HCT116 (cell line): ENCODE measurements around the gene GRM4. TPM values are rescaled to one million over a fixed set of nuclear protein-coding genes. Genes with fewer than 3 reads are reported as not detected.

Experiments
- ATAC-seq: fragments of 200-7000 bp; cut with Tn5 transposase; 2 replicates; pipeline ENCODE4 v1.9.1; 2020; ENCODE audit warnings: mild to moderate bottlenecking, moderate library complexity
- BruUV-seq: library from RNA; stranded (reverse); fragments of 400-500 nt; replicated peaks from 2 replicates; lab custom pipeline; 2021; lab: Mats Ljungman, UMichigan
- CTCF ChIA-PET: fragments of 300-600 bp; sonication (Branson Sonifier 250); formaldehyde crosslinking; loops from one replicate; lab custom pipeline; 2021; ENCODE audit warnings: antibody characterized with exemption; lab: Charles Lee
- POLR2A ChIA-PET: fragments of 300-600, 350-600 bp; sonication (Branson Sonifier 250); formaldehyde crosslinking; loops from one replicate; lab custom pipeline; 2021; ENCODE audit warnings: antibody characterized with exemption; lab: Charles Lee
- RAD21 ChIA-PET, 2 experiments: fragments of 300-600 bp; sonication (Branson Sonifier 250); formaldehyde crosslinking; loops; one replicate each; lab custom pipeline; 2023; ENCODE audit warnings: low total read pairs in 2 of 2; ENCODE audit not compliant: uncharacterized antibody in 2 of 2, unreplicated experiment in 2 of 2, low non-redundant PET in 1 of 2; lab: Charles Lee
- DNase-seq: peaks from one replicate; pipeline ENCODE4 v3.0.0-alpha.2; 2010; ENCODE audit warnings: low read depth, low spot score
- H2AFZ ChIP-seq: fragments of 200-600 bp; shearing (Covaris generic), sonication (generic); 2 replicates; pipeline ENCODE4 v1.6.1; 2017; ENCODE audit warnings: low read depth, mixed run types, mixed read lengths, antibody characterized with exemption, low read length; ENCODE audit not compliant: poor library complexity, severe bottlenecking
- H3K27ac ChIP-seq: 2 replicates; pipeline ENCODE4 v1.5.1; 2012; ENCODE audit warnings: low read depth, low read length
- H3K27me3 ChIP-seq: fragments of 200-600 bp; sonication (generic); 2 replicates; pipeline ENCODE4 v1.6.1; 2016; ENCODE audit warnings: mixed run types, low read length, mixed read lengths; ENCODE audit not compliant: insufficient read depth
- H3K36me3 ChIP-seq, 2 experiments: fragments of 200-500 bp in 1 of 2; fragments of 200-600 bp in 1 of 2; sonication (Bioruptor generic) in 1 of 2; sonication (generic) in 1 of 2; 2 replicates each; pipeline versions ENCODE4 v1.5.1 to v1.6.1; 2014 to 2016; ENCODE audit warnings: low read length in 2 of 2, inconsistent platforms in 1 of 2, mixed read lengths in 1 of 2, mixed run types in 1 of 2; ENCODE audit not compliant: insufficient read depth in 2 of 2, control insufficient read depth in 1 of 2
- H3K4me1 ChIP-seq, 2 experiments: fragments of 200-600 bp in 1 of 2; sonication (generic) in 1 of 2; 2 replicates each; pipeline versions ENCODE4 v1.5.1 to v1.6.1; 2012 to 2017; ENCODE audit warnings: low read length in 2 of 2, inconsistent platforms in 1 of 2, mild to moderate bottlenecking in 1 of 2, mixed read lengths in 1 of 2, mixed run types in 1 of 2, moderate library complexity in 1 of 2; ENCODE audit not compliant: insufficient read depth in 2 of 2, control insufficient read depth in 1 of 2
- H3K4me2 ChIP-seq: fragments of 200-600 bp; sonication (generic); 2 replicates; pipeline ENCODE4 v1.6.1; 2017; ENCODE audit warnings: mixed run types, low read length, mixed read lengths
- H3K4me3 ChIP-seq, 2 experiments: fragments of 200-600 bp in 1 of 2; sonication (generic) in 1 of 2; replicated peaks in 1 of 2; 2 replicates each; pipeline ENCODE4 v1.5.1; 2011 to 2016; ENCODE audit warnings: low read length in 2 of 2, control low read depth in 1 of 2, low read depth in 1 of 2, mild to moderate bottlenecking in 1 of 2, mixed read lengths in 1 of 2, mixed run types in 1 of 2
- H3K79me2 ChIP-seq: fragments of 200-600 bp; sonication (generic); 2 replicates; pipeline ENCODE4 v1.6.1; 2017; ENCODE audit warnings: mild to moderate bottlenecking, mixed run types, low read length, moderate library complexity, mixed read lengths; ENCODE audit not compliant: insufficient read depth
- H3K9ac ChIP-seq: fragments of 200-600 bp; sonication (generic); 2 replicates; pipeline ENCODE4 v1.6.1; 2016; ENCODE audit warnings: low read length, mixed read lengths
- H3K9me2 ChIP-seq: fragments of 200-600 bp; sonication (generic), shearing (Covaris generic); 2 replicates; pipeline ENCODE4 v1.6.1; 2017; ENCODE audit warnings: mixed run types, mild to moderate bottlenecking, moderate library complexity; ENCODE audit not compliant: insufficient read depth
- H3K9me3 ChIP-seq, 2 experiments: fragments of 200-500 bp in 1 of 2; fragments of 200-600 bp in 1 of 2; sonication (Bioruptor generic) in 1 of 2; sonication (generic) in 1 of 2; 2 replicates each; pipeline ENCODE4 v1.6.1; 2014 to 2017; ENCODE audit warnings: low read length in 2 of 2, mixed read lengths in 2 of 2, inconsistent platforms in 1 of 2, low read depth in 1 of 2, mild to moderate bottlenecking in 1 of 2, mixed run types in 1 of 2, moderate library complexity in 1 of 2; ENCODE audit not compliant: control insufficient read depth in 1 of 2, insufficient read depth in 1 of 2
- H4K20me1 ChIP-seq: fragments of 200-600 bp; sonication (generic), shearing (Covaris generic); 2 replicates; pipeline ENCODE4 v1.6.1; 2017; ENCODE audit warnings: mixed run types, mild to moderate bottlenecking, moderate library complexity; ENCODE audit not compliant: insufficient read depth
- ATF3 ChIP-seq: IDR thresholded peaks from 2 replicates; pipeline ENCODE4 v1.6.1; 2012
- ELF1 ChIP-seq: IDR thresholded peaks from 2 replicates; pipeline ENCODE4 v1.6.1; 2012; ENCODE audit warnings: low read depth, borderline replicate concordance
- JUND ChIP-seq: IDR thresholded peaks from 2 replicates; pipeline ENCODE4 v1.6.1; 2012
- SRF ChIP-seq: IDR thresholded peaks from 2 replicates; pipeline ENCODE4 v1.6.1; 2012; ENCODE audit warnings: low read depth
- TCF7L2 ChIP-seq: IDR thresholded peaks from 2 replicates; pipeline ENCODE4 v1.7.0; 2011; ENCODE audit warnings: borderline replicate concordance, inconsistent platforms; ENCODE audit not compliant: insufficient read depth, insufficient read length; ENCODE audit errors: extremely low read depth
- intact Hi-C: fragments of 100-400 bp; cut with micrococcal nuclease; formaldehyde crosslinking; loops from 2 replicates; pipeline ENCODE4 v1.10.0; 2022
- total RNA-seq: library from RNA; stranded (reverse); gene quantifications from one replicate; pipeline ENCODE4 v1.2.1, GENCODE V29; 2021; ENCODE audit not compliant: unreplicated experiment
- TF ChIP-seq, protein P1 (sequence below): IDR thresholded peaks from 2 replicates; pipeline ENCODE4 v1.6.1; 2012; ENCODE audit warnings: low read depth
- TF ChIP-seq, protein P2 (sequence below): IDR thresholded peaks from 2 replicates; pipeline ENCODE4 v1.6.1; 2011; ENCODE audit warnings: mild to moderate bottlenecking, low read length, moderate library complexity; ENCODE audit not compliant: insufficient replicate concordance; ENCODE audit errors: extremely low read depth

The GRM4 gene
- total RNA-seq, 1 experiment from 2014 or later, result 2.6 TPM

GRCh38 chr6:34015586-34015985, 130.3 kb downstream of the GRM4 start:
- TF ChIP-seq, protein P1, sequence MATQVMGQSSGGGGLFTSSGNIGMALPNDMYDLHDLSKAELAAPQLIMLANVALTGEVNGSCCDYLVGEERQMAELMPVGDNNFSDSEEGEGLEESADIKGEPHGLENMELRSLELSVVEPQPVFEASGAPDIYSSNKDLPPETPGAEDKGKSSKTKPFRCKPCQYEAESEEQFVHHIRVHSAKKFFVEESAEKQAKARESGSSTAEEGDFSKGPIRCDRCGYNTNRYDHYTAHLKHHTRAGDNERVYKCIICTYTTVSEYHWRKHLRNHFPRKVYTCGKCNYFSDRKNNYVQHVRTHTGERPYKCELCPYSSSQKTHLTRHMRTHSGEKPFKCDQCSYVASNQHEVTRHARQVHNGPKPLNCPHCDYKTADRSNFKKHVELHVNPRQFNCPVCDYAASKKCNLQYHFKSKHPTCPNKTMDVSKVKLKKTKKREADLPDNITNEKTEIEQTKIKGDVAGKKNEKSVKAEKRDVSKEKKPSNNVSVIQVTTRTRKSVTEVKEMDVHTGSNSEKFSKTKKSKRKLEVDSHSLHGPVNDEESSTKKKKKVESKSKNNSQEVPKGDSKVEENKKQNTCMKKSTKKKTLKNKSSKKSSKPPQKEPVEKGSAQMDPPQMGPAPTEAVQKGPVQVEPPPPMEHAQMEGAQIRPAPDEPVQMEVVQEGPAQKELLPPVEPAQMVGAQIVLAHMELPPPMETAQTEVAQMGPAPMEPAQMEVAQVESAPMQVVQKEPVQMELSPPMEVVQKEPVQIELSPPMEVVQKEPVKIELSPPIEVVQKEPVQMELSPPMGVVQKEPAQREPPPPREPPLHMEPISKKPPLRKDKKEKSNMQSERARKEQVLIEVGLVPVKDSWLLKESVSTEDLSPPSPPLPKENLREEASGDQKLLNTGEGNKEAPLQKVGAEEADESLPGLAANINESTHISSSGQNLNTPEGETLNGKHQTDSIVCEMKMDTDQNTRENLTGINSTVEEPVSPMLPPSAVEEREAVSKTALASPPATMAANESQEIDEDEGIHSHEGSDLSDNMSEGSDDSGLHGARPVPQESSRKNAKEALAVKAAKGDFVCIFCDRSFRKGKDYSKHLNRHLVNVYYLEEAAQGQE, result no peak
- TF ChIP-seq, protein P2, sequence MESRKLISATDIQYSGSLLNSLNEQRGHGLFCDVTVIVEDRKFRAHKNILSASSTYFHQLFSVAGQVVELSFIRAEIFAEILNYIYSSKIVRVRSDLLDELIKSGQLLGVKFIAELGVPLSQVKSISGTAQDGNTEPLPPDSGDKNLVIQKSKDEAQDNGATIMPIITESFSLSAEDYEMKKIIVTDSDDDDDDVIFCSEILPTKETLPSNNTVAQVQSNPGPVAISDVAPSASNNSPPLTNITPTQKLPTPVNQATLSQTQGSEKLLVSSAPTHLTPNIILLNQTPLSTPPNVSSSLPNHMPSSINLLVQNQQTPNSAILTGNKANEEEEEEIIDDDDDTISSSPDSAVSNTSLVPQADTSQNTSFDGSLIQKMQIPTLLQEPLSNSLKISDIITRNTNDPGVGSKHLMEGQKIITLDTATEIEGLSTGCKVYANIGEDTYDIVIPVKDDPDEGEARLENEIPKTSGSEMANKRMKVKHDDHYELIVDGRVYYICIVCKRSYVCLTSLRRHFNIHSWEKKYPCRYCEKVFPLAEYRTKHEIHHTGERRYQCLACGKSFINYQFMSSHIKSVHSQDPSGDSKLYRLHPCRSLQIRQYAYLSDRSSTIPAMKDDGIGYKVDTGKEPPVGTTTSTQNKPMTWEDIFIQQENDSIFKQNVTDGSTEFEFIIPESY, result no peak
- no peak for TF ChIP-seq TCF7L2
- no peak for TF ChIP-seq ATF3
- no peak for TF ChIP-seq ELF1
- no peak for TF ChIP-seq JUND
- TF ChIP-seq SRF, result no peak
- RAD21 ChIA-PET, result no interaction called here
- CTCF ChIA-PET, result no interaction called here

More at GRCh38 chr6:34015586-34015985, 130.3 kb downstream of the GRM4 start:
- no peaks in the 10 kb centered on the region for H3K9me3 ChIP-seq
- H4K20me1 ChIP-seq, result no peaks in the 10 kb centered on the region
- no TSS peak for BruUV-seq
- intact Hi-C loops, result no loop called here
- H3K27ac ChIP-seq, result no peak overlapping the region
- DNase-seq (no peak), ATAC-seq (no peak)
- no peaks in the 10 kb centered on the region for H3K9me2 ChIP-seq
- no peak overlapping the region for H3K4me2 ChIP-seq
- no peaks in the 10 kb centered on the region for H3K36me3 ChIP-seq
- no peak overlapping the region for H2AFZ ChIP-seq
- no peaks in the 10 kb centered on the region for H3K79me2 ChIP-seq
- no peak overlapping the region for H3K9ac ChIP-seq
- no peaks in the 10 kb centered on the region for H3K27me3 ChIP-seq
- H3K4me1 ChIP-seq, result no peaks in the 10 kb centered on the region
- POLR2A ChIA-PET, result no interaction called here
- H3K4me3 ChIP-seq, result no peak overlapping the region
